Measurements from ENCODE around the gene PHKG2. TPM values are rescaled to one million over a fixed set of nuclear protein-coding genes. Genes with fewer than 3 reads are reported as not detected.

The PHKG2 gene
- polyA plus RNA-seq, 3 donors = 45.4 to 115 (median 54.2) TPM

DNA sequence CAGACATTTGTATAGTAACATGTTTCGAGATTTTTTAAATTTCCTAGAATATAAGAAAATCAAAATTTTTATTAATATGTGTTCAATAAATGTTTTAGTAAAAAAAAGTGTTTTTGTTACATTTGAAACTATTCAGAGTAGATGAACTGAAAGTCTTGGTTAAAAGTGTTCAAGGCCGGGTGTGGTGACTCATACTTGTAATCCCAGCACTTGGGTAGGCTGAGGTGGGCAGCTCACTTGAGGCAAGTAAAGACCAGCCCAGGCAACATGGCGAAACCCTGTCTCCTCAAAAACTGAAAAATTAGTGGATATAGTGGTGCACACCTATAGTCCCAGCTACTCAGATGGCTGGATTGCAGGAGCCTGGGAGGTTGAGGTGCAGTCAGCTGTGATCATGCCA is 16.8 kb upstream of the PHKG2 start:
- Mint-ChIP-seq H3K4me3 (no peak overlapping the region), H3K27me3 (ENCODE audit: low read depth in 3 of 3) (no peaks in the 10 kb centered on the region)

DNA sequence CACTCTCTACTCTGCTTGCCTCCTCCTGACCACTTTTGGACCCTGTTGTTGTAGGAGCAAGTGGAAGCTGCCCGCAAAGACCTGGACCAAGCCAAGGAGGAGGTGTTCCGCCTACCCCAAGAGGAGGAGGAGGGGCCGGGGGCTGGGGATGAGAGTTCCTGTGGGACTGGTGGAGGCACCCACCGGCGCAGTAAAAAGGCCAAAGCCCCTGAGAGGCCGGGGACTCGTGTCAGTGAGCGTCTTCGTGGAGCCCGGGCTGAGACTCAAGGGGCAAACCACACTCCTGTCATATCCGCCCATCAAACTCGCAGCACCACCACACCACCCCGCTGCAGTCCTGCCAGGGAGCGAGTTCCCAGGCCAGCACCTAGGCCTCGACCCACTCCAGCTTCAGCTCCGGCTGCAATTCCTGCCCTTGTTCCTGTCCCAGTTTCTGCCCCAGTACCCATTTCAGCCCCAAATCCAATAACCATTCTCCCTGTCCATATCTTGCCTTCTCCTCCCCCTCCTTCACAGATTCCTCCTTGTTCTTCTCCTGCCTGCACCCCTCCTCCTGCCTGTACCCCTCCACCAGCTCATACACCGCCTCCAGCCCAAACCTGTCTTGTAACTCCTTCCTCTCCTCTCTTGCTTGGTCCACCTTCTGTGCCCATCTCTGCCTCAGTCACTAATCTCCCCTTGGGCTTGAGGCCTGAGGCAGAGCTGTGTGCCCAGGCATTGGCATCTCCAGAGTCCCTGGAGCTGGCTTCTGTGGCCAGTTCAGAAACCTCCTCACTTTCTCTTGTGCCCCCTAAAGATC is 11.0 kb upstream of the PHKG2 start:
- Histone ChIP-seq H3K79me2 (ENCODE audit: insufficient read depth, low read length) (peaks cover 6% of the 10 kb centered on the region), H3K4me2 (replicated peaks; ENCODE audit: extremely low read depth, low read length, poor library complexity, severe bottlenecking) (no peak overlapping the region), H3K27ac (ENCODE audit: low read depth in 1 of 2, low read length in 2 of 2) (no peak overlapping the region), H3K27me3 (ENCODE audit: control insufficient read depth in 2 of 2, insufficient read depth in 2 of 2, low read length in 2 of 2) (no peaks in the 10 kb centered on the region), H3K9ac (ENCODE audit: insufficient read depth, low read length, poor library complexity, severe bottlenecking) (no peak overlapping the region), H3K4me3 (replicated peaks in 1 of 3; ENCODE audit: low read depth in 2 of 3, low read length in 3 of 3) (no peak overlapping the region), H2AFZ (ENCODE audit: insufficient read depth, low read depth, low read length, poor library complexity, severe bottlenecking) (no peak overlapping the region), H3K9me3 (replicated peaks in 1 of 2; ENCODE audit: control insufficient read depth in 1 of 2, insufficient read depth in 1 of 2, low read length in 2 of 2) (no peaks in the 10 kb centered on the region), H4K20me1 (ENCODE audit: insufficient read depth, low read length) (peaks cover 35% of the 10 kb centered on the region), H3K4me1 (ENCODE audit: control insufficient read depth in 1 of 2, insufficient read depth in 2 of 2, low read length in 2 of 2) (no peaks in the 10 kb centered on the region), H3K36me3 (replicated peaks in 1 of 2; ENCODE audit: control insufficient read depth in 1 of 2, insufficient read depth in 2 of 2, low read length in 2 of 2) (peaks cover 85 to 94% of the 10 kb centered on the region in 2 donors)
- Mint-ChIP-seq H3K4me1 (peaks cover 1% of the 10 kb centered on the region), H3K9me3 (peaks cover 0 to 1% (median 0%) of the 10 kb centered on the region in 7 donors), H3K27ac (peak overlapping the region in 3 of 7 donors; percentile 0 to 57 (median 25)), H3K36me3 (peaks cover 80 to 88% of the 10 kb centered on the region in 2 donors), H3K4me3 (peak overlapping the region in 1 of 2 donors; percentile 16), H3K27me3 (ENCODE audit: low read depth in 3 of 3) (peaks cover 0 to 1% (median 0%) of the 10 kb centered on the region in 3 donors)
- intact Hi-C loops (cut with micrococcal nuclease) = no loop called here
- WGBS (ENCODE audit: insufficient coverage) = 97% methylated on average over 17 of the region's 17 CpGs
- no peak for DNase-seq
- TF ChIP-seq, protein P1, sequence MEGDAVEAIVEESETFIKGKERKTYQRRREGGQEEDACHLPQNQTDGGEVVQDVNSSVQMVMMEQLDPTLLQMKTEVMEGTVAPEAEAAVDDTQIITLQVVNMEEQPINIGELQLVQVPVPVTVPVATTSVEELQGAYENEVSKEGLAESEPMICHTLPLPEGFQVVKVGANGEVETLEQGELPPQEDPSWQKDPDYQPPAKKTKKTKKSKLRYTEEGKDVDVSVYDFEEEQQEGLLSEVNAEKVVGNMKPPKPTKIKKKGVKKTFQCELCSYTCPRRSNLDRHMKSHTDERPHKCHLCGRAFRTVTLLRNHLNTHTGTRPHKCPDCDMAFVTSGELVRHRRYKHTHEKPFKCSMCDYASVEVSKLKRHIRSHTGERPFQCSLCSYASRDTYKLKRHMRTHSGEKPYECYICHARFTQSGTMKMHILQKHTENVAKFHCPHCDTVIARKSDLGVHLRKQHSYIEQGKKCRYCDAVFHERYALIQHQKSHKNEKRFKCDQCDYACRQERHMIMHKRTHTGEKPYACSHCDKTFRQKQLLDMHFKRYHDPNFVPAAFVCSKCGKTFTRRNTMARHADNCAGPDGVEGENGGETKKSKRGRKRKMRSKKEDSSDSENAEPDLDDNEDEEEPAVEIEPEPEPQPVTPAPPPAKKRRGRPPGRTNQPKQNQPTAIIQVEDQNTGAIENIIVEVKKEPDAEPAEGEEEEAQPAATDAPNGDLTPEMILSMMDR (IDR thresholded peaks at IDR 0.05) = no peak

More for the DNA sequence above, 16.8 kb upstream of the PHKG2 start:
- Mint-ChIP-seq H3K9me3 (no peaks in the 10 kb centered on the region), H3K27ac (peak overlapping the region in 1 of 7 donors; percentile 7), H3K4me1 (peaks cover 15% of the 10 kb centered on the region), H3K36me3 (peaks cover 55 to 87% of the 10 kb centered on the region in 2 donors)
- Histone ChIP-seq H3K36me3 (replicated peaks in 1 of 2; ENCODE audit: control insufficient read depth in 1 of 2, insufficient read depth in 2 of 2, low read length in 2 of 2) (peaks cover 74 to 89% of the 10 kb centered on the region in 2 donors), H3K9ac (ENCODE audit: insufficient read depth, low read length, poor library complexity, severe bottlenecking) (no peak overlapping the region), H4K20me1 (ENCODE audit: insufficient read depth, low read length) (peaks cover 12% of the 10 kb centered on the region), H3K27ac (ENCODE audit: low read depth in 1 of 2, low read length in 2 of 2) (no peak overlapping the region), H3K4me2 (replicated peaks; ENCODE audit: extremely low read depth, low read length, poor library complexity, severe bottlenecking) (no peak overlapping the region), H3K4me1 (ENCODE audit: control insufficient read depth in 1 of 2, insufficient read depth in 2 of 2, low read length in 2 of 2) (peaks cover 16 to 19% of the 10 kb centered on the region in 2 donors), H3K9me3 (replicated peaks in 1 of 2; ENCODE audit: control insufficient read depth in 1 of 2, insufficient read depth in 1 of 2, low read length in 2 of 2) (no peaks in the 10 kb centered on the region), H3K4me3 (replicated peaks in 1 of 3; ENCODE audit: low read depth in 2 of 3, low read length in 3 of 3) (no peak overlapping the region), H3K79me2 (ENCODE audit: insufficient read depth, low read length) (peaks cover 31% of the 10 kb centered on the region), H2AFZ (ENCODE audit: insufficient read depth, low read depth, low read length, poor library complexity, severe bottlenecking) (no peak overlapping the region), H3K27me3 (ENCODE audit: control insufficient read depth in 2 of 2, insufficient read depth in 2 of 2, low read length in 2 of 2) (no peaks in the 10 kb centered on the region)
- TF ChIP-seq, protein P1 (IDR thresholded peaks at IDR 0.05) = no peak
- intact Hi-C loops (cut with micrococcal nuclease) = no loop called here
- no peak for DNase-seq
- WGBS (ENCODE audit: insufficient coverage) = 100% methylated on average over 2 of the region's 3 CpGs

Data from CD14-positive monocyte (primary cell).